ENCODE results near the gene PEX14.

Gene PEX14

GRCh38 chr1:10575616-10576015 lies 100.9 kb downstream of the PEX14 start:
- DNase-seq = no peak
- no peak for TF ChIP-seq CTCF (IDR thresholded peaks at IDR 0.05; ENCODE audit: low read depth, low read length)
- no peaks in the 10 kb centered on the region for H3K9me3 ChIP-seq
- no peaks in the 10 kb centered on the region for H3K27me3 ChIP-seq
- H3K36me3 ChIP-seq = no peaks in the 10 kb centered on the region
- H3K4me3 ChIP-seq (ENCODE audit: low read depth, low read length) = no peak overlapping the region
- H3K4me1 ChIP-seq = no peaks in the 10 kb centered on the region

GRCh38 chr1:10578070-10578469 lies 103.3 kb downstream of the PEX14 start:
- Histone ChIP-seq H3K4me3 (ENCODE audit: low read depth, low read length) (no peak overlapping the region), H3K27me3 (no peaks in the 10 kb centered on the region), H3K36me3 (no peaks in the 10 kb centered on the region), H3K9me3 (no peaks in the 10 kb centered on the region), H3K4me1 (no peaks in the 10 kb centered on the region)
- TF ChIP-seq CTCF (IDR thresholded peaks at IDR 0.05; ENCODE audit: low read depth, low read length) = no peak
- no peak for DNase-seq

GRCh38 chr1:10583641-10584040 lies 108.9 kb downstream of the PEX14 start:
- H3K27me3 ChIP-seq = no peaks in the 10 kb centered on the region
- no peak overlapping the region for H3K4me3 ChIP-seq (ENCODE audit: low read depth, low read length)
- no peaks in the 10 kb centered on the region for H3K4me1 ChIP-seq
- H3K36me3 ChIP-seq = no peaks in the 10 kb centered on the region
- no peak for TF ChIP-seq CTCF (IDR thresholded peaks at IDR 0.05; ENCODE audit: low read depth, low read length)
- DNase-seq = no peak
- no peaks in the 10 kb centered on the region for H3K9me3 ChIP-seq

GRCh38 chr1:10585242-10585641 lies 110.5 kb downstream of the PEX14 start:
- DNase-seq = no peak
- Histone ChIP-seq H3K4me3 (ENCODE audit: low read depth, low read length) (no peak overlapping the region), H3K27me3 (no peaks in the 10 kb centered on the region), H3K36me3 (no peaks in the 10 kb centered on the region), H3K9me3 (no peaks in the 10 kb centered on the region), H3K4me1 (no peaks in the 10 kb centered on the region)
- TF ChIP-seq CTCF (IDR thresholded peaks at IDR 0.05; ENCODE audit: low read depth, low read length) = no peak

- TF ChIP-seq CTCF (IDR thresholded peaks at IDR 0.05; ENCODE audit: low read depth, low read length) = no peak
- Histone ChIP-seq H3K27me3 (no peaks in the 10 kb centered on the region), H3K9me3 (no peaks in the 10 kb centered on the region), H3K4me1 (no peaks in the 10 kb centered on the region), H3K4me3 (ENCODE audit: low read depth, low read length) (no peak overlapping the region), H3K36me3 (no peaks in the 10 kb centered on the region)
- DNase-seq = no peak
Measured at GRCh38 chr1:10586125-10586524, 111.4 kb downstream of the PEX14 start.

GRCh38 chr1:10588640-10589039 lies 113.9 kb downstream of the PEX14 start:
- no peaks in the 10 kb centered on the region for H3K9me3 ChIP-seq
- TF ChIP-seq CTCF (IDR thresholded peaks at IDR 0.05; ENCODE audit: low read depth, low read length) = no peak
- DNase-seq = no peak
- no peaks in the 10 kb centered on the region for H3K4me1 ChIP-seq
- H3K36me3 ChIP-seq = no peaks in the 10 kb centered on the region
- H3K4me3 ChIP-seq (ENCODE audit: low read depth, low read length) = no peak overlapping the region
- no peaks in the 10 kb centered on the region for H3K27me3 ChIP-seq
